Liver (tissue), 9 donors: ENCODE results near the gene JADE3. TPM values are rescaled to one million over a fixed set of nuclear protein-coding genes. Genes with fewer than 3 reads are reported as not detected.

ENCODE experiments used
- DNase-seq: peaks from one replicate; pipeline ENCODE4 v3.0.0-alpha.2; 2017; ENCODE audit warnings: low spot score
- H3K27ac ChIP-seq, 2 donors: one replicate each; pipeline ENCODE4 v1.7.0; 2013; ENCODE audit warnings: inconsistent platforms in 2 of 2, low read length in 2 of 2, control low read depth in 1 of 2, low read depth in 1 of 2, mild to moderate bottlenecking in 1 of 2
- H3K27me3 ChIP-seq, 4 donors: one replicate each; pipeline versions ENCODE4 v1.6.1 to v1.7.0; 2013; ENCODE audit warnings: low read length in 3 of 4, inconsistent platforms in 1 of 4, mild to moderate bottlenecking in 1 of 4, moderate library complexity in 1 of 4; ENCODE audit not compliant: control insufficient read depth in 4 of 4, insufficient read depth in 4 of 4
- H3K36me3 ChIP-seq, 4 donors: one replicate each; pipeline versions ENCODE4 v1.6.1 to v1.7.0; 2013; ENCODE audit warnings: low read length in 3 of 4, mild to moderate bottlenecking in 3 of 4, low read depth in 1 of 4, moderate library complexity in 1 of 4; ENCODE audit not compliant: control insufficient read depth in 4 of 4, insufficient read depth in 3 of 4
- H3K4me1 ChIP-seq, 4 donors: one replicate each; pipeline versions ENCODE4 v1.6.1 to v1.7.0; 2013; ENCODE audit warnings: low read length in 3 of 4, mild to moderate bottlenecking in 3 of 4, moderate library complexity in 1 of 4; ENCODE audit not compliant: control insufficient read depth in 4 of 4, insufficient read depth in 4 of 4
- H3K4me3 ChIP-seq, 3 donors: one replicate each; pipeline versions ENCODE4 v1.6.1 to v1.7.0; 2013; ENCODE audit warnings: low read length in 3 of 3, control low read depth in 1 of 3, low read depth in 1 of 3, mild to moderate bottlenecking in 1 of 3
- H3K9ac ChIP-seq, 2 donors: one replicate each; pipeline ENCODE4 v1.7.0; 2013; ENCODE audit warnings: low read length in 2 of 2, mild to moderate bottlenecking in 2 of 2, moderate library complexity in 2 of 2, control low read depth in 1 of 2, low read depth in 1 of 2
- H3K9me3 ChIP-seq, 4 donors: one replicate each; pipeline versions ENCODE4 v1.6.1 to v1.7.0; 2013; ENCODE audit warnings: low read length in 3 of 4; ENCODE audit not compliant: control insufficient read depth in 4 of 4
- FOXA1 ChIP-seq: IDR thresholded peaks from 2 replicates; pipeline ENCODE4 v1.6.1; 2016; ENCODE audit warnings: antibody characterized with exemption
- FOXA2 ChIP-seq: IDR thresholded peaks from 2 replicates; pipeline ENCODE4 v1.6.1; 2016; ENCODE audit warnings: antibody characterized with exemption
- HNF4G ChIP-seq: IDR thresholded peaks from 2 replicates; pipeline ENCODE4 v1.6.1; 2016; ENCODE audit warnings: antibody characterized with exemption
- JUND ChIP-seq, 2 donors: IDR thresholded peaks; 2 replicates each; pipeline ENCODE4 v1.6.1; 2016; ENCODE audit warnings: antibody characterized with exemption in 2 of 2
- RXRA ChIP-seq, 2 donors: IDR thresholded peaks; 2 replicates each; pipeline ENCODE4 v1.6.1; 2017 to 2018; ENCODE audit warnings: antibody characterized with exemption in 2 of 2, mild to moderate bottlenecking in 1 of 2
- SP1 ChIP-seq: IDR thresholded peaks from 2 replicates; pipeline ENCODE4 v1.6.1; 2018; ENCODE audit warnings: antibody characterized with exemption, mild to moderate bottlenecking
- YY1 ChIP-seq: IDR thresholded peaks from 2 replicates; pipeline ENCODE4 v1.6.1; 2016; ENCODE audit warnings: antibody characterized with exemption, mild to moderate bottlenecking
- WGBS: extraction: QIAGEN DNeasy Blood & Tissue Kit; methylation state at CpG from one replicate; pipeline ENCODE4 v1.1.7; 2013; 5-methylcytosine and 5-hydroxymethylcytosine counted together
- polyA plus RNA-seq, 2 donors: library from polyadenylated mRNA; stranded (reverse) in 1 of 2; unstranded in 1 of 2; fragments of 200-250 nt in 1 of 2; fragments of >200 nt in 1 of 2; fragmentation: Nextera tagmentation in 1 of 2; extraction: Ambion mirVana in 1 of 2; gene quantifications; one replicate each; pipeline versions ENCODE4 v1.2.1 to v1.2.3, GENCODE V29; 2013 to 2015
- total RNA-seq, 2 donors: library from RNA; depleted of rRNA; stranded (reverse); fragments of >200 nt; gene quantifications; one replicate each; pipeline ENCODE4 v1.2.3, GENCODE V29; 2014
- TF ChIP-seq, protein P1 (sequence below): fragments of 150-350 bp; IDR thresholded peaks from 2 replicates; pipeline ENCODE4 v1.5.1; 2017; ENCODE audit warnings: improper control_type of control experiment, low read depth, low read length; ENCODE audit not compliant: missing input control
- TF ChIP-seq, protein P2 (sequence below): IDR thresholded peaks from 2 replicates; pipeline ENCODE4 v1.6.1; 2016; ENCODE audit warnings: antibody characterized with exemption
- TF ChIP-seq, protein P3 (sequence below): IDR thresholded peaks from 2 replicates; pipeline ENCODE4 v1.6.1; 2016; ENCODE audit warnings: antibody characterized with exemption
- TF ChIP-seq, protein P4 (sequence below): IDR thresholded peaks from 2 replicates; pipeline ENCODE4 v1.6.1; 2016; ENCODE audit warnings: antibody characterized with exemption
- TF ChIP-seq, protein P5 (sequence below): IDR thresholded peaks from 2 replicates; pipeline ENCODE4 v1.6.1; 2016; ENCODE audit warnings: antibody characterized with exemption, mild to moderate bottlenecking
- donor health status: healthy.
- donor health status: healthy.
- donor health status: healthy.
- donor health status: healthy.
- donor health status: healthy.

Gene JADE3
- total and polyA plus RNA-seq, 4 donors: 2.6 to 9.0 (median 5.2) TPM

DNA sequence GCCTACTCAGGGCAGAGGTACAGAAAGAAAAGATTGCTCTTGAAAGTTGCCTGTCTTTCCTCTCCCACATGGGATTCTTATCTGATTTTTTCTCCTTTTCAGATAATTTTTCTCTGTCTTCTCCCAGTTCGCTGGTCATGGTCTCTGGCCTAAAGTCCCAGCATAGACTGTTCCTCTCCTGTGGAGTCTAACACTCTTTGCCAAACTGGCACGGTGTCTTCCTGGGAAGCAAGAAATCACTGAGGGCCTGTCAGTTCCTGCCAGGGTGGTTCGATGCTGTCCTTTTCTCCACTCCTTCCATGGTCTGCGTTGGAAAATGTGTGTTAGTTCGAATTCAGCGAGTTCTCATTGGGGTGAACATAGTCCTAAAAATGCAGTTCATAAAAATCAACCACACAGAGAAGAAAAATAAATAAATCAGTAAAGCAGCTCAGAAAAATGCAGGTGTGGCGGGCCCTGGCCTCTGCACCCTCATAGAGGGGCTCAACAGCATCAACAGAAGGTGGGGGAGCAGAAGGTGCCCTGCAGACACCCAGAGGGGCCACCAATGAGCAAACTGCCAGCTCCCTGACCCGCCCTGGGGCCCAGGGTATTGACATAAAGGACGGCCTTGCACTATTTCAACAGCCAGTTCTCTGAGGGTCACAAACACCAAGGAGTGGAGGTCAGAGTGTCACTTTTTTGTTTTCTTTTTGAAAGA, 168.1 kb downstream of the JADE3 start (continued):
- TF ChIP-seq, protein P1, sequence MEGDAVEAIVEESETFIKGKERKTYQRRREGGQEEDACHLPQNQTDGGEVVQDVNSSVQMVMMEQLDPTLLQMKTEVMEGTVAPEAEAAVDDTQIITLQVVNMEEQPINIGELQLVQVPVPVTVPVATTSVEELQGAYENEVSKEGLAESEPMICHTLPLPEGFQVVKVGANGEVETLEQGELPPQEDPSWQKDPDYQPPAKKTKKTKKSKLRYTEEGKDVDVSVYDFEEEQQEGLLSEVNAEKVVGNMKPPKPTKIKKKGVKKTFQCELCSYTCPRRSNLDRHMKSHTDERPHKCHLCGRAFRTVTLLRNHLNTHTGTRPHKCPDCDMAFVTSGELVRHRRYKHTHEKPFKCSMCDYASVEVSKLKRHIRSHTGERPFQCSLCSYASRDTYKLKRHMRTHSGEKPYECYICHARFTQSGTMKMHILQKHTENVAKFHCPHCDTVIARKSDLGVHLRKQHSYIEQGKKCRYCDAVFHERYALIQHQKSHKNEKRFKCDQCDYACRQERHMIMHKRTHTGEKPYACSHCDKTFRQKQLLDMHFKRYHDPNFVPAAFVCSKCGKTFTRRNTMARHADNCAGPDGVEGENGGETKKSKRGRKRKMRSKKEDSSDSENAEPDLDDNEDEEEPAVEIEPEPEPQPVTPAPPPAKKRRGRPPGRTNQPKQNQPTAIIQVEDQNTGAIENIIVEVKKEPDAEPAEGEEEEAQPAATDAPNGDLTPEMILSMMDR: no peak

DNA sequence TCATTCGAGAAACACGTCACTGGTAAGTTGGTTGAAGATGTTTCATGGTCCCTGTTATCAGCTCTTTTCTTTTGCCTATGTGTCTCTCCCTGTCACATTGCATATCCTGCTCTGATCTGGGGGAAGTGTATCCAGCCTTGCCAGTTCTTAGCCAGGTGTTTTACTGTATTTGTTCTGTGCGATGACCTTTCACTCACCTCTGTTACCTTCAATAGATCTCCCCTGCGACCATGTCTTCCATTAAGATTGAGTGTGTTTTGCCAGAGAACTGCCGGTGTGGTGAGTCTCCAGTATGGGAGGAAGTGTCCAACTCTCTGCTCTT, 168.7 kb downstream of the JADE3 start:
- H3K9ac ChIP-seq: peak overlapping the region in 1 of 2 donors; percentile 64
- H3K36me3 ChIP-seq: peaks cover 0 to 3% (median 1%) of the 10 kb centered on the region in 4 donors
- TF ChIP-seq, protein P2, sequence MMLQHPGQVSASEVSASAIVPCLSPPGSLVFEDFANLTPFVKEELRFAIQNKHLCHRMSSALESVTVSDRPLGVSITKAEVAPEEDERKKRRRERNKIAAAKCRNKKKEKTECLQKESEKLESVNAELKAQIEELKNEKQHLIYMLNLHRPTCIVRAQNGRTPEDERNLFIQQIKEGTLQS: no peak
- TF ChIP-seq YY1 (peak; percentile 9), FOXA2 (no peak), FOXA1 (no peak)
- TF ChIP-seq, protein P1: no peak
- WGBS: 30% methylated on average over 5 of the region's 5 CpGs
- H3K4me1 ChIP-seq: peaks cover 1 to 23% (median 15%) of the 10 kb centered on the region in 4 donors
- H3K27me3 ChIP-seq: no peaks in the 10 kb centered on the region
- peak overlapping the region; percentile 72 to 82 for H3K27ac ChIP-seq
- no peaks in the 10 kb centered on the region for H3K9me3 ChIP-seq
- DNase-seq: no peak
- H3K4me3 ChIP-seq: peak overlapping the region; percentile 20 to 60 (median 26)

DNA sequence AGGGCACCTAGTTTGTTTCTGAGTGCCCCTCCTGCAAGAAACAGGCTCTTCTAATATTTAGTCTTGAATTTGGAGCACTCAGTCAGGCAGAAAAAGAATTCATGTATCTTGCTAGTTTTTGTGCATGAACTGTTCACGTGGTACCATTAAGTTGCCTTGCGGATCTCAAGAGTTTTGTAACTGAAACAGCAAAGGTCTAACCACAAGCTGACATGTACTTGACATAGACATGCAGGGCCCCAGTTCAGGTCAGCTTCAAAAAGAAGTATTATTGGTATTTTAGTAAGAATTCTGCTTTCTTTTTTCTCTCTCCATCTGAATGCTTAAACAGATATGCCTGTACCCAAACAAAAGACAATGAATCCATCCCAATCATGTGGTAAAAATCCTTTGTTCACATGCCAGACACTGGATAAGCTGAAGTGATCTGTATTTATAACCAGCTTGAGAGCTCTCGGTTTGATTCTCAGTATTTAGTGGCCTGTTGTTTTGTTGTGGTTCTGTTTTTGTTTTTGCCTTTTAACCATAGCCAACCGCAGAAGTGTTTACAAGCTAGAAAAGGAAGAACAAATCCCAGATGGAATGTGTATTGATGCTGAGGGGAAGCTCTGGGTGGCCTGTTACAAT, 179.0 kb downstream of the JADE3 start:
- H3K27ac ChIP-seq: no peak overlapping the region
- no peak overlapping the region for H3K9ac ChIP-seq

More for the DNA sequence above, 179.0 kb downstream of the JADE3 start:
- 52% methylated on average over 4 of the region's 4 CpGs for WGBS
- Histone ChIP-seq H3K27me3 (peaks cover 0 to 4% (median 0%) of the 10 kb centered on the region in 4 donors), H3K9me3 (no peaks in the 10 kb centered on the region), H3K4me3 (no peak overlapping the region), H3K4me1 (no peaks in the 10 kb centered on the region), H3K36me3 (peaks cover 2 to 20% (median 12%) of the 10 kb centered on the region in 4 donors)
- no peak for DNase-seq
- TF ChIP-seq YY1 (no peak), RXRA (IDR thresholded peaks at IDR 0.05) (no peak), SP1 (no peak), JUND (IDR thresholded peaks at IDR 0.05) (no peak), FOXA2 (no peak), HNF4G (no peak)
- TF ChIP-seq, protein P3, sequence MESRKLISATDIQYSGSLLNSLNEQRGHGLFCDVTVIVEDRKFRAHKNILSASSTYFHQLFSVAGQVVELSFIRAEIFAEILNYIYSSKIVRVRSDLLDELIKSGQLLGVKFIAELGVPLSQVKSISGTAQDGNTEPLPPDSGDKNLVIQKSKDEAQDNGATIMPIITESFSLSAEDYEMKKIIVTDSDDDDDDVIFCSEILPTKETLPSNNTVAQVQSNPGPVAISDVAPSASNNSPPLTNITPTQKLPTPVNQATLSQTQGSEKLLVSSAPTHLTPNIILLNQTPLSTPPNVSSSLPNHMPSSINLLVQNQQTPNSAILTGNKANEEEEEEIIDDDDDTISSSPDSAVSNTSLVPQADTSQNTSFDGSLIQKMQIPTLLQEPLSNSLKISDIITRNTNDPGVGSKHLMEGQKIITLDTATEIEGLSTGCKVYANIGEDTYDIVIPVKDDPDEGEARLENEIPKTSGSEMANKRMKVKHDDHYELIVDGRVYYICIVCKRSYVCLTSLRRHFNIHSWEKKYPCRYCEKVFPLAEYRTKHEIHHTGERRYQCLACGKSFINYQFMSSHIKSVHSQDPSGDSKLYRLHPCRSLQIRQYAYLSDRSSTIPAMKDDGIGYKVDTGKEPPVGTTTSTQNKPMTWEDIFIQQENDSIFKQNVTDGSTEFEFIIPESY: no peak
- TF ChIP-seq, protein P1: no peak
- TF ChIP-seq, protein P4, sequence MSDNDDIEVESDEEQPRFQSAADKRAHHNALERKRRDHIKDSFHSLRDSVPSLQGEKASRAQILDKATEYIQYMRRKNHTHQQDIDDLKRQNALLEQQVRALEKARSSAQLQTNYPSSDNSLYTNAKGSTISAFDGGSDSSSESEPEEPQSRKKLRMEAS: no peak
- TF ChIP-seq, protein P5, sequence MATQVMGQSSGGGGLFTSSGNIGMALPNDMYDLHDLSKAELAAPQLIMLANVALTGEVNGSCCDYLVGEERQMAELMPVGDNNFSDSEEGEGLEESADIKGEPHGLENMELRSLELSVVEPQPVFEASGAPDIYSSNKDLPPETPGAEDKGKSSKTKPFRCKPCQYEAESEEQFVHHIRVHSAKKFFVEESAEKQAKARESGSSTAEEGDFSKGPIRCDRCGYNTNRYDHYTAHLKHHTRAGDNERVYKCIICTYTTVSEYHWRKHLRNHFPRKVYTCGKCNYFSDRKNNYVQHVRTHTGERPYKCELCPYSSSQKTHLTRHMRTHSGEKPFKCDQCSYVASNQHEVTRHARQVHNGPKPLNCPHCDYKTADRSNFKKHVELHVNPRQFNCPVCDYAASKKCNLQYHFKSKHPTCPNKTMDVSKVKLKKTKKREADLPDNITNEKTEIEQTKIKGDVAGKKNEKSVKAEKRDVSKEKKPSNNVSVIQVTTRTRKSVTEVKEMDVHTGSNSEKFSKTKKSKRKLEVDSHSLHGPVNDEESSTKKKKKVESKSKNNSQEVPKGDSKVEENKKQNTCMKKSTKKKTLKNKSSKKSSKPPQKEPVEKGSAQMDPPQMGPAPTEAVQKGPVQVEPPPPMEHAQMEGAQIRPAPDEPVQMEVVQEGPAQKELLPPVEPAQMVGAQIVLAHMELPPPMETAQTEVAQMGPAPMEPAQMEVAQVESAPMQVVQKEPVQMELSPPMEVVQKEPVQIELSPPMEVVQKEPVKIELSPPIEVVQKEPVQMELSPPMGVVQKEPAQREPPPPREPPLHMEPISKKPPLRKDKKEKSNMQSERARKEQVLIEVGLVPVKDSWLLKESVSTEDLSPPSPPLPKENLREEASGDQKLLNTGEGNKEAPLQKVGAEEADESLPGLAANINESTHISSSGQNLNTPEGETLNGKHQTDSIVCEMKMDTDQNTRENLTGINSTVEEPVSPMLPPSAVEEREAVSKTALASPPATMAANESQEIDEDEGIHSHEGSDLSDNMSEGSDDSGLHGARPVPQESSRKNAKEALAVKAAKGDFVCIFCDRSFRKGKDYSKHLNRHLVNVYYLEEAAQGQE: no peak
